ENCODE measurements around the gene RALGPS1.

The RALGPS1 gene

GRCh38 chr9:127192744-127193143, 278.2 kb downstream of the RALGPS1 start:
- in situ Hi-C loops (cut with MboI; ENCODE audit: low sequenced_read_pairs, unreplicated experiment): loop anchor here (10.0 kb wide), 1 partner anchor 228 kb away; no protein-coding TSS in a partner anchor
- no peak for TF ChIP-seq CTCF (IDR thresholded peaks at IDR 0.05; ENCODE audit: borderline replicate concordance, control extremely low read depth, extremely low read depth, insufficient read depth, missing control alignments)
- DNase-seq (ENCODE audit: low spot score): no peak

GRCh38 chr9:127193483-127193882, 278.9 kb downstream of the RALGPS1 start:
- no peak for TF ChIP-seq CTCF (IDR thresholded peaks at IDR 0.05; ENCODE audit: borderline replicate concordance, control extremely low read depth, extremely low read depth, insufficient read depth, missing control alignments)
- DNase-seq (ENCODE audit: low spot score): no peak
- in situ Hi-C loops (cut with MboI; ENCODE audit: low sequenced_read_pairs, unreplicated experiment): loop anchor here (10.0 kb wide), 1 partner anchor 229 kb away; no protein-coding TSS in a partner anchor

GRCh38 chr9:127194881-127195713, 280.5 kb downstream of the RALGPS1 start:
- in situ Hi-C loops (cut with MboI; ENCODE audit: low sequenced_read_pairs, unreplicated experiment): loop anchor here (10.0 kb wide), 1 partner anchor 230 kb away; no protein-coding TSS in a partner anchor
- no peak for DNase-seq (ENCODE audit: low spot score)
- TF ChIP-seq CTCF (IDR thresholded peaks at IDR 0.05; ENCODE audit: borderline replicate concordance, control extremely low read depth, extremely low read depth, insufficient read depth, missing control alignments): no peak

GRCh38 chr9:127195976-127196825, 281.6 kb downstream of the RALGPS1 start:
- in situ Hi-C loops (cut with MboI; ENCODE audit: low sequenced_read_pairs, unreplicated experiment): loop anchor here (10.0 kb wide), 1 partner anchor 231 kb away; no protein-coding TSS in a partner anchor
- no peak for TF ChIP-seq CTCF (IDR thresholded peaks at IDR 0.05; ENCODE audit: borderline replicate concordance, control extremely low read depth, extremely low read depth, insufficient read depth, missing control alignments)

GRCh38 chr9:127196826-127197145, 282.2 kb downstream of the RALGPS1 start:
- in situ Hi-C loops (cut with MboI; ENCODE audit: low sequenced_read_pairs, unreplicated experiment): loop anchor here (10.0 kb wide), 1 partner anchor 232 kb away; no protein-coding TSS in a partner anchor

More at GRCh38 chr9:127195976-127196825, 281.6 kb downstream of the RALGPS1 start:
- DNase-seq (ENCODE audit: low spot score): no peak

More at GRCh38 chr9:127196826-127197145, 282.2 kb downstream of the RALGPS1 start:
- DNase-seq (ENCODE audit: low spot score): no peak
- TF ChIP-seq CTCF (IDR thresholded peaks at IDR 0.05; ENCODE audit: borderline replicate concordance, control extremely low read depth, extremely low read depth, insufficient read depth, missing control alignments): no peak
